ENCODE results near the gene CHST1.

Gene CHST1

GRCh38 chr11:45647786-45648185 is 17.6 kb downstream of the CHST1 start:
- TF ChIP-seq ZNF565 (CRISPR knock-in tag; conservative IDR thresholded peaks at IDR 0.05; ENCODE audit: low read depth) (no peak), BACH2 (CRISPR knock-in tag; IDR thresholded peaks at IDR 0.05; ENCODE audit: borderline replicate concordance) (no peak), ZNF70 (CRISPR knock-in tag; IDR thresholded peaks at IDR 0.05) (no peak), ZC3H10 (CRISPR knock-in tag; IDR thresholded peaks at IDR 0.05) (no peak), GLIS3 (CRISPR knock-in tag; IDR thresholded peaks at IDR 0.05) (no peak), SNAI2 (CRISPR knock-in tag; IDR thresholded peaks at IDR 0.05) (no peak), TCF4 (CRISPR knock-in tag; IDR thresholded peaks at IDR 0.05; ENCODE audit: borderline replicate concordance) (no peak)
- TF ChIP-seq, protein P1, sequence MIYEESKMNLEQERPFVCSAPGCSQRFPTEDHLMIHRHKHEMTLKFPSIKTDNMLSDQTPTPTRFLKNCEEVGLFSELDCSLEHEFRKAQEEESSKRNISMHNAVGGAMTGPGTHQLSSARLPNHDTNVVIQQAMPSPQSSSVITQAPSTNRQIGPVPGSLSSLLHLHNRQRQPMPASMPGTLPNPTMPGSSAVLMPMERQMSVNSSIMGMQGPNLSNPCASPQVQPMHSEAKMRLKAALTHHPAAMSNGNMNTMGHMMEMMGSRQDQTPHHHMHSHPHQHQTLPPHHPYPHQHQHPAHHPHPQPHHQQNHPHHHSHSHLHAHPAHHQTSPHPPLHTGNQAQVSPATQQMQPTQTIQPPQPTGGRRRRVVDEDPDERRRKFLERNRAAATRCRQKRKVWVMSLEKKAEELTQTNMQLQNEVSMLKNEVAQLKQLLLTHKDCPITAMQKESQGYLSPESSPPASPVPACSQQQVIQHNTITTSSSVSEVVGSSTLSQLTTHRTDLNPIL (CRISPR knock-in tag; IDR thresholded peaks at IDR 0.05; ENCODE audit: low read depth): no peak
- TF ChIP-seq, protein P2, sequence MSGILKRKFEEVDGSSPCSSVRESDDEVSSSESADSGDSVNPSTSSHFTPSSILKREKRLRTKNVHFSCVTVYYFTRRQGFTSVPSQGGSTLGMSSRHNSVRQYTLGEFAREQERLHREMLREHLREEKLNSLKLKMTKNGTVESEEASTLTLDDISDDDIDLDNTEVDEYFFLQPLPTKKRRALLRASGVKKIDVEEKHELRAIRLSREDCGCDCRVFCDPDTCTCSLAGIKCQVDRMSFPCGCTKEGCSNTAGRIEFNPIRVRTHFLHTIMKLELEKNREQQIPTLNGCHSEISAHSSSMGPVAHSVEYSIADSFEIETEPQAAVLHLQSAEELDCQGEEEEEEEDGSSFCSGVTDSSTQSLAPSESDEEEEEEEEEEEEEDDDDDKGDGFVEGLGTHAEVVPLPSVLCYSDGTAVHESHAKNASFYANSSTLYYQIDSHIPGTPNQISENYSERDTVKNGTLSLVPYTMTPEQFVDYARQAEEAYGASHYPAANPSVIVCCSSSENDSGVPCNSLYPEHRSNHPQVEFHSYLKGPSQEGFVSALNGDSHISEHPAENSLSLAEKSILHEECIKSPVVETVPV (CRISPR knock-in tag; IDR thresholded peaks at IDR 0.05): no peak
- TF ChIP-seq, protein P3, sequence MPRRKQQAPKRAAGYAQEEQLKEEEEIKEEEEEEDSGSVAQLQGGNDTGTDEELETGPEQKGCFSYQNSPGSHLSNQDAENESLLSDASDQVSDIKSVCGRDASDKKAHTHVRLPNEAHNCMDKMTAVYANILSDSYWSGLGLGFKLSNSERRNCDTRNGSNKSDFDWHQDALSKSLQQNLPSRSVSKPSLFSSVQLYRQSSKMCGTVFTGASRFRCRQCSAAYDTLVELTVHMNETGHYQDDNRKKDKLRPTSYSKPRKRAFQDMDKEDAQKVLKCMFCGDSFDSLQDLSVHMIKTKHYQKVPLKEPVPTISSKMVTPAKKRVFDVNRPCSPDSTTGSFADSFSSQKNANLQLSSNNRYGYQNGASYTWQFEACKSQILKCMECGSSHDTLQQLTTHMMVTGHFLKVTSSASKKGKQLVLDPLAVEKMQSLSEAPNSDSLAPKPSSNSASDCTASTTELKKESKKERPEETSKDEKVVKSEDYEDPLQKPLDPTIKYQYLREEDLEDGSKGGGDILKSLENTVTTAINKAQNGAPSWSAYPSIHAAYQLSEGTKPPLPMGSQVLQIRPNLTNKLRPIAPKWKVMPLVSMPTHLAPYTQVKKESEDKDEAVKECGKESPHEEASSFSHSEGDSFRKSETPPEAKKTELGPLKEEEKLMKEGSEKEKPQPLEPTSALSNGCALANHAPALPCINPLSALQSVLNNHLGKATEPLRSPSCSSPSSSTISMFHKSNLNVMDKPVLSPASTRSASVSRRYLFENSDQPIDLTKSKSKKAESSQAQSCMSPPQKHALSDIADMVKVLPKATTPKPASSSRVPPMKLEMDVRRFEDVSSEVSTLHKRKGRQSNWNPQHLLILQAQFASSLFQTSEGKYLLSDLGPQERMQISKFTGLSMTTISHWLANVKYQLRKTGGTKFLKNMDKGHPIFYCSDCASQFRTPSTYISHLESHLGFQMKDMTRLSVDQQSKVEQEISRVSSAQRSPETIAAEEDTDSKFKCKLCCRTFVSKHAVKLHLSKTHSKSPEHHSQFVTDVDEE (CRISPR knock-in tag; IDR thresholded peaks at IDR 0.05): no peak
- ATAC-seq: no peak

- no peak for TF ChIP-seq ISL1 (CRISPR knock-in tag; IDR thresholded peaks at IDR 0.05)
- TF ChIP-seq CSDC2 (CRISPR knock-in tag; IDR thresholded peaks at IDR 0.05): no peak
Observed at GRCh38 chr11:45647329-45647728, 18.1 kb downstream of the CHST1 start.

GRCh38 chr11:45646275-45646927 is 19.0 kb downstream of the CHST1 start:
- ATAC-seq: peak; percentile 97
- TF ChIP-seq ZNF70 (CRISPR knock-in tag; IDR thresholded peaks at IDR 0.05) (no peak), PATZ1 (CRISPR knock-in tag; IDR thresholded peaks at IDR 0.05; ENCODE audit: borderline replicate concordance) (no peak), ZFP3 (CRISPR knock-in tag; IDR thresholded peaks at IDR 0.05) (no peak), ISL1 (CRISPR knock-in tag; IDR thresholded peaks at IDR 0.05) (no peak)

More at GRCh38 chr11:45647329-45647728, 18.1 kb downstream of the CHST1 start:
- no peak for ATAC-seq

- ATAC-seq: no peak
- no peak for TF ChIP-seq ARNTL (CRISPR knock-in tag; IDR thresholded peaks at IDR 0.05; ENCODE audit: borderline replicate concordance, low read depth)
- TF ChIP-seq GLIS3 (CRISPR knock-in tag; IDR thresholded peaks at IDR 0.05): no peak
- TF ChIP-seq, protein P1 (CRISPR knock-in tag; IDR thresholded peaks at IDR 0.05; ENCODE audit: low read depth): no peak
- TF ChIP-seq TOX (CRISPR knock-in tag; IDR thresholded peaks at IDR 0.05; ENCODE audit: borderline replicate concordance): no peak
- no peak for TF ChIP-seq PATZ1 (CRISPR knock-in tag; IDR thresholded peaks at IDR 0.05; ENCODE audit: borderline replicate concordance)
- TF ChIP-seq, protein P2 (CRISPR knock-in tag; IDR thresholded peaks at IDR 0.05): no peak
- no peak for TF ChIP-seq ESRRG (CRISPR knock-in tag; IDR thresholded peaks at IDR 0.05)
- TF ChIP-seq SNAI2 (CRISPR knock-in tag; IDR thresholded peaks at IDR 0.05): no peak
Observed at GRCh38 chr11:45644981-45645889, 20.2 kb downstream of the CHST1 start.
